ENCODE measurements around the gene ZBTB4. TPM values are rescaled to one million over a fixed set of nuclear protein-coding genes. Genes with fewer than 3 reads are reported as not detected.

Gene ZBTB4
- total RNA-seq, 1 experiment from 2014 or later = 17.7 TPM

- BruUV-seq (replicated peaks) = no TSS peak
- Histone ChIP-seq H3K4me3 (ENCODE audit: low read depth, low read length, poor library complexity, severe bottlenecking) (no peak overlapping the region), H3K4me1 (ENCODE audit: insufficient read depth, low read length, poor library complexity, severe bottlenecking) (no peaks in the 10 kb centered on the region), H3K27ac (ENCODE audit: low read depth, low read length, poor library complexity, severe bottlenecking) (no peak overlapping the region), H3K36me3 (ENCODE audit: insufficient read depth, low read length, poor library complexity, severe bottlenecking) (no peaks in the 10 kb centered on the region), H3K9me3 (ENCODE audit: low read depth, low read length, poor library complexity, severe bottlenecking) (no peaks in the 10 kb centered on the region), H3K27me3 (replicated peaks; ENCODE audit: insufficient read depth, low read depth, low read length, poor library complexity) (no peaks in the 10 kb centered on the region)
- ChIA-PET POLR2A (ENCODE audit: low non-redundant PET) (no interaction called here), CTCF (interaction anchor here (1.0 kb wide), 1 partner anchor 37 kb away, joined by 3 read pairs; no protein-coding TSS in a partner anchor)
- TF ChIP-seq CTCF (conservative IDR thresholded peaks at IDR 0.05; ENCODE audit: low read depth, low read length) (peak; percentile 76), EZH2 (IDR thresholded peaks at IDR 0.05; ENCODE audit: borderline replicate concordance, low read depth, low read length, poor library complexity, severe bottlenecking) (no peak)
- peak; percentile 68 for DNase-seq (ENCODE audit: low spot score)
- intact Hi-C loops (cut with micrococcal nuclease; ENCODE audit: unreplicated experiment) = no loop called here
These were observed 43.6 kb upstream of the ZBTB4 start for GRCh38 chr17:7523033-7523432.

GRCh38 chr17:7515911-7516610, 36.6 kb upstream of the ZBTB4 start:
- POLR2A ChIA-PET (ENCODE audit: low non-redundant PET) = no interaction called here
- H3K27ac ChIP-seq (ENCODE audit: low read depth, low read length, poor library complexity, severe bottlenecking) = no peak overlapping the region
- H3K4me1 ChIP-seq (ENCODE audit: insufficient read depth, low read length, poor library complexity, severe bottlenecking) = peaks cover 6% of the 10 kb centered on the region
- no TSS peak for BruUV-seq (replicated peaks)
- intact Hi-C loops (cut with micrococcal nuclease; ENCODE audit: unreplicated experiment) = no loop called here
- H3K36me3 ChIP-seq (ENCODE audit: insufficient read depth, low read length, poor library complexity, severe bottlenecking) = peaks cover 41% of the 10 kb centered on the region
- no peak for TF ChIP-seq EZH2 (IDR thresholded peaks at IDR 0.05; ENCODE audit: borderline replicate concordance, low read depth, low read length, poor library complexity, severe bottlenecking)
- TF ChIP-seq CTCF (conservative IDR thresholded peaks at IDR 0.05; ENCODE audit: low read depth, low read length) = no peak
- DNase-seq (ENCODE audit: low spot score) = no peak
- CTCF ChIA-PET = interaction anchor here (0.7 to 1.0 kb wide), 2 partner anchors 44 to 67 kb away, joined by 4 to 6 read pairs; no protein-coding TSS in a partner anchor
- H3K9me3 ChIP-seq (ENCODE audit: low read depth, low read length, poor library complexity, severe bottlenecking) = no peaks in the 10 kb centered on the region
- H3K4me3 ChIP-seq (ENCODE audit: low read depth, low read length, poor library complexity, severe bottlenecking) = no peak overlapping the region
- H3K27me3 ChIP-seq (replicated peaks; ENCODE audit: insufficient read depth, low read depth, low read length, poor library complexity) = no peaks in the 10 kb centered on the region

GRCh38 chr17:7513850-7514419, 34.5 kb upstream of the ZBTB4 start:
- DNase-seq (ENCODE audit: low spot score) = no peak
- ChIA-PET POLR2A (ENCODE audit: low non-redundant PET) (interaction anchor here (0.6 to 0.9 kb wide), 2 partner anchors 47 to 175 kb away, joined by 3 to 14 read pairs; no protein-coding TSS in a partner anchor), CTCF (interaction anchor here (0.6 to 2.9 kb wide), 3 partner anchors 13 to 47 kb away, joined by 5 to 32 read pairs (median 7); no protein-coding TSS in a partner anchor)
- H3K27me3 ChIP-seq (replicated peaks; ENCODE audit: insufficient read depth, low read depth, low read length, poor library complexity) = no peaks in the 10 kb centered on the region
- H3K9me3 ChIP-seq (ENCODE audit: low read depth, low read length, poor library complexity, severe bottlenecking) = no peaks in the 10 kb centered on the region
- intact Hi-C loops (cut with micrococcal nuclease; ENCODE audit: unreplicated experiment) = loop anchor here (1.0 kb wide), 1 partner anchor 47 kb away; the partner anchor contains the start of gene SENP3
- H3K4me1 ChIP-seq (ENCODE audit: insufficient read depth, low read length, poor library complexity, severe bottlenecking) = peaks cover 6% of the 10 kb centered on the region
- TF ChIP-seq EZH2 (IDR thresholded peaks at IDR 0.05; ENCODE audit: borderline replicate concordance, low read depth, low read length, poor library complexity, severe bottlenecking) = no peak
- no peak for TF ChIP-seq CTCF (conservative IDR thresholded peaks at IDR 0.05; ENCODE audit: low read depth, low read length)
- H3K36me3 ChIP-seq (ENCODE audit: insufficient read depth, low read length, poor library complexity, severe bottlenecking) = peaks cover 62% of the 10 kb centered on the region
- no peak overlapping the region for H3K4me3 ChIP-seq (ENCODE audit: low read depth, low read length, poor library complexity, severe bottlenecking)
- H3K27ac ChIP-seq (ENCODE audit: low read depth, low read length, poor library complexity, severe bottlenecking) = no peak overlapping the region
- BruUV-seq (replicated peaks) = TSS peak; percentile 82

Data from A673 (cell line).